HG03460 (cell line): ENCODE results near the gene PCDH19.
A peak's percentile ranks its signal among the peaks of the same experiment; 100 is the strongest.

Experiments
- ATAC-seq: cut with Tn5 transposase; IDR thresholded peaks from one replicate; pipeline ENCODE4 v1.9.1; 2021; ENCODE audit not compliant: unreplicated experiment

The PCDH19 gene

DNA sequence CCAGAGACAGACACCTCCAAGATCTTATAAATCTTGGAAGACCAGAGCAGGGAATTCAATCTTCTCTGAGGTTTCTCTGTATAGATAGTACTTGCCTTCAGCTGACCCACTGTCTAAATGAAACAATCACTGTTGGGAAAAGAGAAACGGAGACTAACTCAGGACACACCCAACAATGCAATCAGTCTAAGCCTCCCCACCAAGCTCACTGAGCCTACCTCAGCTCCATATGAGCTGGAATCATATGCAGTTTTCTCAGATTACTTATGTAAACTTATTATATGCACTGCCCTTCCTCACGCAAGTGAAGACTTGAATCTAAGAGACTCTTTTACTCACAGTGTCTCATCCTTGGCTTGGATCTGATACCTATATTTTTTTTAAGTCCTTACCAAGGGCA is 110.5 kb downstream of the PCDH19 start:
- ATAC-seq = no peak

GRCh38 chrX:100297728-100298127 is 112.3 kb downstream of the PCDH19 start:
- no peak for ATAC-seq

DNA sequence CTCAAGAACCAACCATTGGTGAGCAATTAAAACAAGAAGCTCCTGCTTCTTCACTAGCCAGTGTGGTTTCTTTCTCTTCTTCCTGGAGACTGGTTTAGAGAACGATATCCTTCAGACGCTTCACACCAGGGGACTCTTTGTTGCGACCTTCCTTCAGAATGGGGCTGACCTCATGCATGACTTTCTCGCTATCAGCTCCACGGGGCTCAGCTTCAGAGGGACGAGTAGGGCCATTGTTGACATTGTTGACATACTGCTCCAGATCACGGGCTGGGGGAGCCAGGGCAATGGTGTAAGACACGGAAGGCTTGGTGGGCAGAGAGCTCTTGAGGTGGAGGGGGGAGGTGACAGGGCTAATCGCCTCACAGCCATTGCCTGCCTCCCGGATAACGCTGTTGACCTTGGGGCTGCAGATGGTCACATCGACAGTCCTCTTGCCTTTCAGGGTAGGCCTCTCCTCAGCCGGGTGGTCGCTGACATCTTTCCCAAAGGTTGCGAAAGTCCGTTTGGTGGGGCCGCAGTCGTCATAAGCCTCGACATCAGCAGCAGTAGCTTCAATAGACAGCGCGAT is 113.8 kb downstream of the PCDH19 start:
- ATAC-seq = no peak

- ATAC-seq = no peak
Observed at GRCh38 chrX:100294965-100295364, 115.1 kb downstream of the PCDH19 start.

DNA sequence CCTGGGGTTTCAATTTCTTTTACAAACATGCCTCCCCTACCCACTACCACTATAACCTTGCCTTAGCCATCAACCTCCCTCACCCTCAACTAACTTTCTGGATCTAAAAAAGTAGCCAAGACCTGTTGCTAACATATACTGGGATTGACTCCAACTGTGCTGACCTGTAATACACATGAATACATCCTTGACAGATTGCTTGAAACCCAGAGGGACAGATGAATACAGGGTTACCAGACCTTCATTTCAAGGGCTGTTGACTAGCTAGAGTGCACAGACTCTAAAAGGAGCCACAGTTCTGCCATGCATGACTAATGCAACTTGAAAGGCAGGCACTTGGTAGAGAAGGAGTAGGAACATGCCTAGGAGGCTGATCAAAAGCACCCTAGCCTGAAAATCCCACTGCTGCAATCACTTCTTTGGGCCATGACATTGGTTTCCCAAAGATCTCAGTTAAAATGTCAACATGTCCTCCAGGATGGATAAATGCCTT is 121.0 kb downstream of the PCDH19 start:
- no peak for ATAC-seq

- no peak for ATAC-seq
Observed at GRCh38 chrX:100277231-100277630, 132.8 kb downstream of the PCDH19 start.

GRCh38 chrX:100274916-100275315 is 135.2 kb downstream of the PCDH19 start:
- no peak for ATAC-seq

DNA sequence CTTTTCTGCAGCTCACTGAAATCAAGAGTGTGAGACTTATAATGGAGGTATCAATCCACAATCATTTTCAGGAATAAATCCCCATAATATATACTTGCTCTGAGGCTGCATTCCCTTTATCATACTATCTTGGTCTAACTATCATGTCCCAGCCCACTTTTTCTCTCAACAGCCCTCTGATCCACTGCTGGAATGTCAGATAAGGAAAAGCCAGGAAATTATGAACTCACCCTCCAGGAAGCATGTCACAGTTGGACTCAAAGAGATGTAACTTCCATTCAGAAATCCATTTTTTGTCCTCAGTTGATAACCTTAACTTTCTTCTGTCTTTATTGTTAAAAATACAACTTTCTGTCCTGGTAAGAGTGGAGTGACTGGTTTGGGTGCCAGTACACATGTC is 144.9 kb downstream of the PCDH19 start:
- no peak for ATAC-seq

GRCh38 chrX:100264200-100264599 is 145.9 kb downstream of the PCDH19 start:
- peak; percentile 83 for ATAC-seq

GRCh38 chrX:100263650-100264049 is 146.4 kb downstream of the PCDH19 start:
- ATAC-seq = no peak

DNA sequence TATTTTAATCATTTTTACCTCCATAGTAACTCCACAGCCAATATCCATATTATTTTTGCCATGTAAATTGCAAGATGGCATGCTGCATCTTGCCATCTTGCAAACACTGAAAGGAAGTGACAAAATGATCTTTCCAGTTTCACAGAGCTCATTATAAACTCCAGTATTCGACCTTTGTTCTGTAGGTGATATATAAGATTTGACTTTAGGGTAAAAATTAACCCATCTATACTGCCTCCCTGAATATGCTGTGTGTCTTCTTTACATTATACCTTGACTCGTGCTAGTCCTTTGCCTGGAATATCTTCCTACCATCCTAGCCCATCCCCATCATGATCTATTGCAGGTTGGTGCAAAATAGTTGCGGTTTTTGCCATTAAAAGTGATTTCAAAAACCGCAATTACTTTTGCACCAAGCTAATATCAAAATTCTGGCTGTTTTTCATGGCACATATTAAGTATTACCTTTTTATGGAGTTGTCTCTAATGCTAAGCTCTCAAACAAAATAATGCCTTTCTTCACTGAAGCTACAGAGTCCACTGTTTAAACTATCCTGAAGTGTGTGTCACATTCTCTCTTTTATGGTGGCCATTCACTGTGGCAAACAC is 161.1 kb downstream of the PCDH19 start:
- ATAC-seq = no peak

DNA sequence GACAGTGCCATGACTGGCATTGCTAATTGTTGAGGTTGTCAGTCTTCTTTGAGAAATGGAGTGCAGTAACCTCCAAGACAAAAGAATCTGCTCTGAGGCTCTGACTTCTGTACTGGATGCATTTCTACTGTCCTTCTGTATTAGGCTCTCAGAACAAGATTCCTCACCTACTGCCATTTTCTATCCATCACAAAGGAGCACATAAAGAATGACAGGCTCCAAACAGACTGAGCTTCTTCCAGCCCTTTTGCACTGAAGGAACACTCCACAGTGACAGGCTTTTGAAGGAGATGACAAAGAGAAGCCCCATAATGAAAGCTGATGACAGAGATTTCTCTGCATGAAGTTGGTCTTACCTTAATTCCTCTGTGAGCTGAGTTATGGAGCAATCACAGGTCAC is 162.2 kb downstream of the PCDH19 start:
- ATAC-seq = no peak

DNA sequence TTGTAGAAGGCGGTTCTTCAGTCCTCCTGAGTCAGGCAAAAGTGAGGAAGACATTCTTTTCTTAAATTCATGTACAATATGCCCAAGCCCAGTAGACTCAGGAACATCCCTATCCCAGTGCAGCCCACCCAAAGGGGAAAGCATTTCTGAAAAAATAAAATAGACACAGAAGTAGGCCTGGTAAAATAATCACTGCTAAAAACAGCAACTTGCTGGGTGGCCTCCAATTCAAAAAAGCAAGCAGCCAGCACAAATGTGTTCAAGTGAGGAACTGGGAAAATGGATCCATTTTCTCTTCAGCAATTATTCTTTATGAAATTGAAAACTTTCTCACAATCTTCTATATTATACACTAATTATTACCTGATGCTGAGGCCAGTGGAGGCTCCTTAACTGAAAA is 165.4 kb downstream of the PCDH19 start:
- ATAC-seq = no peak
